ENCODE results near the gene STUM. TPM values are rescaled to one million over a fixed set of nuclear protein-coding genes. Genes with fewer than 3 reads are reported as not detected.

STUM gene
- total RNA-seq, 4 donors from 2014 or later = 0.15 to 3.2 (median 0.34) TPM

- Histone ChIP-seq H3K9me3 (no peaks in the 10 kb centered on the region), H3K4me3 (no peak overlapping the region), H3K4me1 (no peaks in the 10 kb centered on the region), H3K27ac (no peak overlapping the region), H3K36me3 (no peaks in the 10 kb centered on the region), H3K27me3 (peaks cover 0 to 21% (median 0%) of the 10 kb centered on the region in 4 donors)
- WGBS, 2 donors = 81 to 87% methylated on average over 3 of the region's 3 CpGs
- TF ChIP-seq, protein P1, sequence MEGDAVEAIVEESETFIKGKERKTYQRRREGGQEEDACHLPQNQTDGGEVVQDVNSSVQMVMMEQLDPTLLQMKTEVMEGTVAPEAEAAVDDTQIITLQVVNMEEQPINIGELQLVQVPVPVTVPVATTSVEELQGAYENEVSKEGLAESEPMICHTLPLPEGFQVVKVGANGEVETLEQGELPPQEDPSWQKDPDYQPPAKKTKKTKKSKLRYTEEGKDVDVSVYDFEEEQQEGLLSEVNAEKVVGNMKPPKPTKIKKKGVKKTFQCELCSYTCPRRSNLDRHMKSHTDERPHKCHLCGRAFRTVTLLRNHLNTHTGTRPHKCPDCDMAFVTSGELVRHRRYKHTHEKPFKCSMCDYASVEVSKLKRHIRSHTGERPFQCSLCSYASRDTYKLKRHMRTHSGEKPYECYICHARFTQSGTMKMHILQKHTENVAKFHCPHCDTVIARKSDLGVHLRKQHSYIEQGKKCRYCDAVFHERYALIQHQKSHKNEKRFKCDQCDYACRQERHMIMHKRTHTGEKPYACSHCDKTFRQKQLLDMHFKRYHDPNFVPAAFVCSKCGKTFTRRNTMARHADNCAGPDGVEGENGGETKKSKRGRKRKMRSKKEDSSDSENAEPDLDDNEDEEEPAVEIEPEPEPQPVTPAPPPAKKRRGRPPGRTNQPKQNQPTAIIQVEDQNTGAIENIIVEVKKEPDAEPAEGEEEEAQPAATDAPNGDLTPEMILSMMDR (IDR thresholded peaks at IDR 0.05) = no peak
- no peak for TF ChIP-seq POLR2A (IDR thresholded peaks at IDR 0.05)
- intact Hi-C loops (cut with DNase I) = no loop called here
- no peak for DNase-seq
Observed at GRCh38 chr1:226511296-226511695, 37.3 kb upstream of the STUM start.

DNA sequence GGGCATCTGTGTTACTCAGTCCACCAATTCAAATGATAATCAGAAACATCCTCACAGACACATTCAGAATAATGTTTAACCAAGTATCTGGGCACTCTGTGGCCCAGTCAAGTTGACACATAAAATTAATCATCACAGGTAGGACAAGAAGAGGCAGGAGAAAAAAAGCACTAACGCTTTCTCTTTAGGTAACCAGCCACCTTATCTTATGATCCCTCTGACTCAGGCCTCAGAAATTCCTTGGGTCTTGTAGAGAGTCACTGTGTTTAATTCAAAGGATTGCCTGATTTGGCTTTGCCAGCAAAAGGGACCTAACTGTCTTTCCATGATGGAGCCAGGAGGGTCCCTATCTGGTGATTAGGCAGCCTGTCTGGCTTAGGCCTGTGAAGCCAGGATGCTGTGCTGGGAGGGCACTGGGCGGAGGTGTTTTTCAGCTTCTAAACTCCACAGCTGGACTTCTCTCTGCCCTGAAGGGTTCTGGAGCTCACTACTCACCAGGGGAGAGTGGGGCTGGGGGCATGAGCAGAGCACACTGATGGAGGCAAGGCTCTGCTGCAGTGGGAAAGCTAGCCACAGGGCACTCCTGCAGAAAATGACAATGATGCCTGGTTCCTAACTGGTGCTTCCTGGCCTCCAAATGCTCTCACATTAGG is 36.4 kb upstream of the STUM start:
- no peak for TF ChIP-seq POLR2A (IDR thresholded peaks at IDR 0.05)
- TF ChIP-seq, protein P1 (IDR thresholded peaks at IDR 0.05) = no peak
- Histone ChIP-seq H3K4me1 (no peaks in the 10 kb centered on the region), H3K27ac (no peak overlapping the region), H3K9me3 (no peaks in the 10 kb centered on the region), H3K36me3 (no peaks in the 10 kb centered on the region), H3K4me3 (no peak overlapping the region), H3K27me3 (peaks cover 0 to 19% (median 0%) of the 10 kb centered on the region in 4 donors)
- intact Hi-C loops (cut with DNase I) = no loop called here
- DNase-seq = no peak
- WGBS, 2 donors = 50 to 57% methylated on average over 1 of the region's 2 CpGs

GRCh38 chr1:226518375-226518774 is 30.2 kb upstream of the STUM start:
- TF ChIP-seq, protein P1 (IDR thresholded peaks at IDR 0.05) = no peak
- no peak for TF ChIP-seq POLR2A (IDR thresholded peaks at IDR 0.05)
- 78 to 92% methylated on average over 3 of the region's 3 CpGs for WGBS, 2 donors
- Histone ChIP-seq H3K36me3 (no peaks in the 10 kb centered on the region), H3K4me3 (no peak overlapping the region), H3K27ac (no peak overlapping the region), H3K9me3 (no peaks in the 10 kb centered on the region), H3K4me1 (no peaks in the 10 kb centered on the region), H3K27me3 (peaks cover 0 to 25% (median 0%) of the 10 kb centered on the region in 4 donors)
- intact Hi-C loops (cut with DNase I) = no loop called here
- no peak for DNase-seq

GRCh38 chr1:226519135-226519534 is 29.4 kb upstream of the STUM start:
- H3K4me3 ChIP-seq = no peak overlapping the region
- no peak for DNase-seq
- no peaks in the 10 kb centered on the region for H3K36me3 ChIP-seq
- H3K4me1 ChIP-seq = no peaks in the 10 kb centered on the region
- peaks cover 0 to 29% (median 0%) of the 10 kb centered on the region in 4 donors for H3K27me3 ChIP-seq
- TF ChIP-seq, protein P1 (IDR thresholded peaks at IDR 0.05) = no peak
- TF ChIP-seq POLR2A (IDR thresholded peaks at IDR 0.05) = no peak
- H3K27ac ChIP-seq = no peak overlapping the region
- WGBS, 2 donors = 100% methylated on average over 1 of the region's 1 CpG; no CpG with 5 or more reads in 1 of the 2 donors
- intact Hi-C loops (cut with DNase I) = no loop called here
- H3K9me3 ChIP-seq = peaks cover 0 to under 1% (median 0%) of the 10 kb centered on the region in 3 donors

DNA sequence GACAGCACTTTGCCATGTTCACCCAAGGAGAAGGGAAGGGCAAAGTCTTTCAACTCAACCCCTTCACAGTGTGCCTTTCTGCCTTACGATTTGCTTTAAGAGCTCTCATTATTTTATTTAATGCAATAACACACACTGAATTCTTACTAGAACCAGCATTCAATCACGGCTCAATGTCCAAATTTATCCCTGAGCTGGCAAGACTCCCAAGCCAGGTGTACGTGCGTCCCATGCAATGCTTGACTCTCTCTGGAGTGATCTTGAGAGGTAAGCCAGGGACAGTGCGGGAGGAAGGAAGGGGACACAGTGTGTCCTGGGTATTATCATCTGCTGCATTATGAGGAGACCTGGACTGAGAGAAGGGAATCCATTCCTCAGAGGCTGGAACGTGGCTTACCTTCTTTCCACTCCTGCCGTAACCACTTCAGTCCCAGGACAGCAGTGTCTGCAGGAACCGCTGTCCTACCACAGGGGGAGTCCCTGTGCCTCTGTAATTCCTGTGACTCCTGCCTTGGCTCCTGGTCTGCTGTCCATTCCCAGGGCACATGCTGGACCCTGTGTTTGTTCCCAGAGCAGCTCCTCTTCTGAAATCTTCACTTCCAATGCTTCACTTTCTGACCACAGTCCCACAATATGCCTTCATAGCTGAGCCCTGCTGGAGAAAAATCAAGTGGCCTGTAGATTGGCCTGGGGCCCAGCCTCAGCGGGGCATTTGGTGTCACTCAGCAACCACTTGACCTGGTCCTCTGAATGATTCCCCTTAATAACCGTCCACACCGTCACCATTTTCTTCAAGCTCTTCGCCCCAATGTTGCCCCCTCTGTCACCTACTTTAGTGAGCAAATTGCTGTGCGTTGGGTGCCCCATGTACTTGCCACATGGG is 28.6 kb upstream of the STUM start:
- H3K36me3 ChIP-seq = no peaks in the 10 kb centered on the region
- intact Hi-C loops (cut with DNase I) = no loop called here
- no peaks in the 10 kb centered on the region for H3K4me1 ChIP-seq
- H3K27ac ChIP-seq = no peak overlapping the region
- TF ChIP-seq POLR2A (IDR thresholded peaks at IDR 0.05) = no peak
- TF ChIP-seq, protein P1 (IDR thresholded peaks at IDR 0.05) = no peak
- WGBS, 2 donors = 59 to 73% methylated on average over 8 to 13 of the region's 13 CpGs
- peaks cover 0 to 5% (median 0%) of the 10 kb centered on the region in 3 donors for H3K9me3 ChIP-seq
- H3K4me3 ChIP-seq = no peak overlapping the region
- peaks cover 0 to 29% (median 0%) of the 10 kb centered on the region in 4 donors for H3K27me3 ChIP-seq
- DNase-seq = no peak
